ENCODE results near the gene COQ8A. TPM values are rescaled to one million over a fixed set of nuclear protein-coding genes. Genes with fewer than 3 reads are reported as not detected.

COQ8A gene
- total RNA-seq, 1 experiment from 2014 or later: 39.4 TPM

DNA sequence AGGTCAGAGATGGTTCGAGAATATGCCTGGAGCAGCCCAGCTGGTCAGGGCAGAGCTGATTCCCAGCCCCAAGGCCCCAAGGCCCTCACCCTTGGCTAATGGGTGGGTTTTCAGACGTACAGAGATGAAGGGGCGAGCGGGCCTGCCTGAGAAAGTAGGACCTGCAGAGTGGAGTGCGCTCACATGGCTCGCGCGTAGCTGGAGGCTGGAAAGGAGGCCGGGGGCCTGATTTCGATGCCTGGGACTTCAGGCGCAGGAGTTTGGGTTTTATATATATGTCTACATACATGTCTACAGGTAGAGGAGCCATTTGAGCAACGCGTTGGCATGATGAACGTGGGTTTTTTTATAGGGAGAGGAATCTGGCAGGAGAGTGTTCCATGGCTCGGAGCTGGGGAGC, 8.9 kb downstream of the COQ8A start:
- Mint-ChIP-seq H3K9me3 (peaks cover 8% of the 10 kb centered on the region), H3K36me3 (peaks cover 4% of the 10 kb centered on the region), H3K4me1 (peaks cover 36% of the 10 kb centered on the region), H3K4me3 (no peak overlapping the region), H3K27me3 (ENCODE audit: low read depth) (no peaks in the 10 kb centered on the region), H3K27ac (no peak overlapping the region)
- DNase-seq (ENCODE audit: low spot score) (no peak), ATAC-seq (no peak)
- ChIA-PET POLR2A (no interaction called here), CTCF (interaction anchor here (1.9 kb wide), 1 partner anchor 340 kb away, joined by 5 read pairs; no protein-coding TSS in a partner anchor)
- TF ChIP-seq JUN (CRISPR knock-in tag; IDR thresholded peaks at IDR 0.05) (no peak), ELF4 (CRISPR knock-in tag; IDR thresholded peaks at IDR 0.05; ENCODE audit: low read depth) (no peak), RELA (CRISPR knock-in tag; IDR thresholded peaks at IDR 0.05; ENCODE audit: borderline replicate concordance) (no peak), SMAD4 (CRISPR knock-in tag; IDR thresholded peaks at IDR 0.05) (no peak), NR1H2 (CRISPR knock-in tag; IDR thresholded peaks at IDR 0.05) (no peak), TP53 (CRISPR knock-in tag; IDR thresholded peaks at IDR 0.05) (no peak), ZNF671 (CRISPR knock-in tag; IDR thresholded peaks at IDR 0.05) (no peak), NFATC4 (CRISPR knock-in tag; IDR thresholded peaks at IDR 0.05) (no peak), ZNF532 (CRISPR knock-in tag; IDR thresholded peaks at IDR 0.05; ENCODE audit: borderline replicate concordance) (no peak), HMGA2 (CRISPR knock-in tag; IDR thresholded peaks at IDR 0.05) (no peak), NR2C2 (CRISPR knock-in tag; IDR thresholded peaks at IDR 0.05) (no peak), NFYB (CRISPR knock-in tag; conservative IDR thresholded peaks at IDR 0.05; ENCODE audit: low read depth) (no peak), FOXP1 (CRISPR knock-in tag; IDR thresholded peaks at IDR 0.05; ENCODE audit: borderline replicate concordance) (no peak), USF2 (CRISPR knock-in tag; IDR thresholded peaks at IDR 0.05) (no peak)
- TF ChIP-seq, protein P1, sequence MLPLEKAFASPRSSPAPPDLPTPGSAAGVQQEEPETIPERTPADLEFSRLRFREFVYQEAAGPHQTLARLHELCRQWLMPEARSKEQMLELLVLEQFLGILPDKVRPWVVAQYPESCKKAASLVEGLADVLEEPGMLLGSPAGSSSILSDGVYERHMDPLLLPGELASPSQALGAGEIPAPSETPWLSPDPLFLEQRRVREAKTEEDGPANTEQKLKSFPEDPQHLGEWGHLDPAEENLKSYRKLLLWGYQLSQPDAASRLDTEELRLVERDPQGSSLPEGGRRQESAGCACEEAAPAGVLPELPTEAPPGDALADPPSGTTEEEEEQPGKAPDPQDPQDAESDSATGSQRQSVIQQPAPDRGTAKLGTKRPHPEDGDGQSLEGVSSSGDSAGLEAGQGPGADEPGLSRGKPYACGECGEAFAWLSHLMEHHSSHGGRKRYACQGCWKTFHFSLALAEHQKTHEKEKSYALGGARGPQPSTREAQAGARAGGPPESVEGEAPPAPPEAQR (CRISPR knock-in tag; IDR thresholded peaks at IDR 0.05): no peak
- TF ChIP-seq, protein P2, sequence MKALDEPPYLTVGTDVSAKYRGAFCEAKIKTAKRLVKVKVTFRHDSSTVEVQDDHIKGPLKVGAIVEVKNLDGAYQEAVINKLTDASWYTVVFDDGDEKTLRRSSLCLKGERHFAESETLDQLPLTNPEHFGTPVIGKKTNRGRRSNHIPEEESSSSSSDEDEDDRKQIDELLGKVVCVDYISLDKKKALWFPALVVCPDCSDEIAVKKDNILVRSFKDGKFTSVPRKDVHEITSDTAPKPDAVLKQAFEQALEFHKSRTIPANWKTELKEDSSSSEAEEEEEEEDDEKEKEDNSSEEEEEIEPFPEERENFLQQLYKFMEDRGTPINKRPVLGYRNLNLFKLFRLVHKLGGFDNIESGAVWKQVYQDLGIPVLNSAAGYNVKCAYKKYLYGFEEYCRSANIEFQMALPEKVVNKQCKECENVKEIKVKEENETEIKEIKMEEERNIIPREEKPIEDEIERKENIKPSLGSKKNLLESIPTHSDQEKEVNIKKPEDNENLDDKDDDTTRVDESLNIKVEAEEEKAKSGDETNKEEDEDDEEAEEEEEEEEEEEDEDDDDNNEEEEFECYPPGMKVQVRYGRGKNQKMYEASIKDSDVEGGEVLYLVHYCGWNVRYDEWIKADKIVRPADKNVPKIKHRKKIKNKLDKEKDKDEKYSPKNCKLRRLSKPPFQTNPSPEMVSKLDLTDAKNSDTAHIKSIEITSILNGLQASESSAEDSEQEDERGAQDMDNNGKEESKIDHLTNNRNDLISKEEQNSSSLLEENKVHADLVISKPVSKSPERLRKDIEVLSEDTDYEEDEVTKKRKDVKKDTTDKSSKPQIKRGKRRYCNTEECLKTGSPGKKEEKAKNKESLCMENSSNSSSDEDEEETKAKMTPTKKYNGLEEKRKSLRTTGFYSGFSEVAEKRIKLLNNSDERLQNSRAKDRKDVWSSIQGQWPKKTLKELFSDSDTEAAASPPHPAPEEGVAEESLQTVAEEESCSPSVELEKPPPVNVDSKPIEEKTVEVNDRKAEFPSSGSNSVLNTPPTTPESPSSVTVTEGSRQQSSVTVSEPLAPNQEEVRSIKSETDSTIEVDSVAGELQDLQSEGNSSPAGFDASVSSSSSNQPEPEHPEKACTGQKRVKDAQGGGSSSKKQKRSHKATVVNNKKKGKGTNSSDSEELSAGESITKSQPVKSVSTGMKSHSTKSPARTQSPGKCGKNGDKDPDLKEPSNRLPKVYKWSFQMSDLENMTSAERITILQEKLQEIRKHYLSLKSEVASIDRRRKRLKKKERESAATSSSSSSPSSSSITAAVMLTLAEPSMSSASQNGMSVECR (CRISPR knock-in tag; IDR thresholded peaks at IDR 0.05; ENCODE audit: borderline replicate concordance): no peak
- TF ChIP-seq, protein P3, sequence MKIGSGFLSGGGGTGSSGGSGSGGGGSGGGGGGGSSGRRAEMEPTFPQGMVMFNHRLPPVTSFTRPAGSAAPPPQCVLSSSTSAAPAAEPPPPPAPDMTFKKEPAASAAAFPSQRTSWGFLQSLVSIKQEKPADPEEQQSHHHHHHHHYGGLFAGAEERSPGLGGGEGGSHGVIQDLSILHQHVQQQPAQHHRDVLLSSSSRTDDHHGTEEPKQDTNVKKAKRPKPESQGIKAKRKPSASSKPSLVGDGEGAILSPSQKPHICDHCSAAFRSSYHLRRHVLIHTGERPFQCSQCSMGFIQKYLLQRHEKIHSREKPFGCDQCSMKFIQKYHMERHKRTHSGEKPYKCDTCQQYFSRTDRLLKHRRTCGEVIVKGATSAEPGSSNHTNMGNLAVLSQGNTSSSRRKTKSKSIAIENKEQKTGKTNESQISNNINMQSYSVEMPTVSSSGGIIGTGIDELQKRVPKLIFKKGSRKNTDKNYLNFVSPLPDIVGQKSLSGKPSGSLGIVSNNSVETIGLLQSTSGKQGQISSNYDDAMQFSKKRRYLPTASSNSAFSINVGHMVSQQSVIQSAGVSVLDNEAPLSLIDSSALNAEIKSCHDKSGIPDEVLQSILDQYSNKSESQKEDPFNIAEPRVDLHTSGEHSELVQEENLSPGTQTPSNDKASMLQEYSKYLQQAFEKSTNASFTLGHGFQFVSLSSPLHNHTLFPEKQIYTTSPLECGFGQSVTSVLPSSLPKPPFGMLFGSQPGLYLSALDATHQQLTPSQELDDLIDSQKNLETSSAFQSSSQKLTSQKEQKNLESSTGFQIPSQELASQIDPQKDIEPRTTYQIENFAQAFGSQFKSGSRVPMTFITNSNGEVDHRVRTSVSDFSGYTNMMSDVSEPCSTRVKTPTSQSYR (CRISPR knock-in tag; IDR thresholded peaks at IDR 0.05): no peak
- TF ChIP-seq, protein P4, sequence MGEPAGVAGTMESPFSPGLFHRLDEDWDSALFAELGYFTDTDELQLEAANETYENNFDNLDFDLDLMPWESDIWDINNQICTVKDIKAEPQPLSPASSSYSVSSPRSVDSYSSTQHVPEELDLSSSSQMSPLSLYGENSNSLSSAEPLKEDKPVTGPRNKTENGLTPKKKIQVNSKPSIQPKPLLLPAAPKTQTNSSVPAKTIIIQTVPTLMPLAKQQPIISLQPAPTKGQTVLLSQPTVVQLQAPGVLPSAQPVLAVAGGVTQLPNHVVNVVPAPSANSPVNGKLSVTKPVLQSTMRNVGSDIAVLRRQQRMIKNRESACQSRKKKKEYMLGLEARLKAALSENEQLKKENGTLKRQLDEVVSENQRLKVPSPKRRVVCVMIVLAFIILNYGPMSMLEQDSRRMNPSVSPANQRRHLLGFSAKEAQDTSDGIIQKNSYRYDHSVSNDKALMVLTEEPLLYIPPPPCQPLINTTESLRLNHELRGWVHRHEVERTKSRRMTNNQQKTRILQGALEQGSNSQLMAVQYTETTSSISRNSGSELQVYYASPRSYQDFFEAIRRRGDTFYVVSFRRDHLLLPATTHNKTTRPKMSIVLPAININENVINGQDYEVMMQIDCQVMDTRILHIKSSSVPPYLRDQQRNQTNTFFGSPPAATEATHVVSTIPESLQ (CRISPR knock-in tag; IDR thresholded peaks at IDR 0.05): no peak

Measured in WTC11 (cell line).